Hypothalamus (tissue), 51 donors: Measurements from ENCODE around the gene NPTN.

ENCODE experiments used
- DNase-seq, 51 donors: peaks; one replicate each; lab custom pipeline; 2025; lab: John Stamatoyannopoulos, UW

NPTN gene

GRCh38 chr15:73633991-73634495 is 854 bp upstream of the NPTN start:
- no peak for DNase-seq

- peak in 16 of 51 donors; percentile 21 to 66 (median 44) for DNase-seq
Measured at GRCh38 chr15:73632670-73633058, 525 bp downstream of the NPTN start.

- peak in 11 of 51 donors; percentile 2 to 66 (median 30) for DNase-seq
Measured at GRCh38 chr15:73631915-73632669, 1.1 kb downstream of the NPTN start.

- DNase-seq = no peak
Measured at GRCh38 chr15:73630921-73631362, 2.2 kb downstream of the NPTN start.

- DNase-seq = no peak
Measured at GRCh38 chr15:73629798-73630429, 3.3 kb downstream of the NPTN start.

GRCh38 chr15:73628976-73629797 is 4.0 kb downstream of the NPTN start:
- DNase-seq = no peak

- DNase-seq = no peak
Measured at GRCh38 chr15:73628102-73628501, 5.1 kb downstream of the NPTN start.

GRCh38 chr15:73626072-73626471 is 7.1 kb downstream of the NPTN start:
- DNase-seq = no peak

- DNase-seq = no peak
Measured at GRCh38 chr15:73624530-73624929, 8.7 kb downstream of the NPTN start.

GRCh38 chr15:73621286-73621826 is 11.8 kb downstream of the NPTN start:
- DNase-seq = no peak

GRCh38 chr15:73620078-73620477 is 13.1 kb downstream of the NPTN start:
- DNase-seq = no peak

- DNase-seq = no peak
Measured at GRCh38 chr15:73617913-73618312, 15.3 kb downstream of the NPTN start.

- DNase-seq = no peak
Measured at GRCh38 chr15:73617301-73617831, 15.8 kb downstream of the NPTN start.

- DNase-seq = no peak
Measured at GRCh38 chr15:73608941-73609340, 24.2 kb downstream of the NPTN start.

- DNase-seq = no peak
Measured at GRCh38 chr15:73608475-73608874, 24.7 kb downstream of the NPTN start.

- DNase-seq = no peak
Measured at GRCh38 chr15:73607843-73608242, 25.3 kb downstream of the NPTN start.

- DNase-seq = no peak
Measured at GRCh38 chr15:73607405-73607804, 25.8 kb downstream of the NPTN start.

- DNase-seq = no peak
Measured at GRCh38 chr15:73605759-73606436, 27.3 kb downstream of the NPTN start.

GRCh38 chr15:73604477-73604876 is 28.7 kb downstream of the NPTN start:
- no peak for DNase-seq

GRCh38 chr15:73602992-73603391 is 30.2 kb downstream of the NPTN start:
- no peak for DNase-seq
